Left forelimb (tissue), 1 donor: ENCODE measurements around the gene HSPA12B.
A peak's percentile ranks its signal among the peaks of the same experiment; 100 is the strongest.

Experiments
- DNase-seq: peaks from one replicate; pipeline ENCODE4 v3.0.0-alpha.2; 2018; ENCODE audit warnings: low spot score

HSPA12B gene

GRCh38 chr20:3732327-3733118 is at the start of gene HSPA12B:
HSPA12B (plus strand) TSS chr20:3732685; CDS start chr20:3738675, 5,990 bp downstream.
- no peak for DNase-seq

- no peak for DNase-seq
Observed at GRCh38 chr20:3685341-3685740, 47.1 kb upstream of the HSPA12B start.

- no peak for DNase-seq
Observed at GRCh38 chr20:3686421-3686820, 46.1 kb upstream of the HSPA12B start.

GRCh38 chr20:3686867-3687321 is 45.6 kb upstream of the HSPA12B start:
- DNase-seq: peak; percentile 90

GRCh38 chr20:3687655-3688054 is 44.8 kb upstream of the HSPA12B start:
- DNase-seq: no peak

GRCh38 chr20:3689978-3690377 is 42.5 kb upstream of the HSPA12B start:
- no peak for DNase-seq

GRCh38 chr20:3690413-3690812 is 42.1 kb upstream of the HSPA12B start:
- no peak for DNase-seq

- DNase-seq: no peak
Observed at GRCh38 chr20:3691306-3691705, 41.2 kb upstream of the HSPA12B start.

GRCh38 chr20:3691897-3692296 is 40.6 kb upstream of the HSPA12B start:
- DNase-seq: no peak

- no peak for DNase-seq
Observed at GRCh38 chr20:3692706-3693294, 39.7 kb upstream of the HSPA12B start.

- DNase-seq: no peak
Observed at GRCh38 chr20:3693376-3693775, 39.1 kb upstream of the HSPA12B start.

GRCh38 chr20:3694864-3695263 is 37.6 kb upstream of the HSPA12B start:
- no peak for DNase-seq

- DNase-seq: no peak
Observed at GRCh38 chr20:3696200-3696599, 36.3 kb upstream of the HSPA12B start.

GRCh38 chr20:3696745-3697587 is 35.5 kb upstream of the HSPA12B start:
- DNase-seq: no peak

- DNase-seq: no peak
Observed at GRCh38 chr20:3697588-3698305, 34.7 kb upstream of the HSPA12B start.

- DNase-seq: no peak
Observed at GRCh38 chr20:3698591-3699001, 33.9 kb upstream of the HSPA12B start.

GRCh38 chr20:3699037-3699436 is 33.4 kb upstream of the HSPA12B start:
- no peak for DNase-seq

- DNase-seq: no peak
Observed at GRCh38 chr20:3701061-3701998, 31.2 kb upstream of the HSPA12B start.

GRCh38 chr20:3702611-3703391 is 29.7 kb upstream of the HSPA12B start:
- no peak for DNase-seq

- DNase-seq: no peak
Observed at GRCh38 chr20:3704087-3704486, 28.4 kb upstream of the HSPA12B start.
